ENCODE measurements around the gene ACER3. TPM values are rescaled to one million over a fixed set of nuclear protein-coding genes. Genes with fewer than 3 reads are reported as not detected.
A peak's percentile ranks its signal among the peaks of the same experiment; 100 is the strongest.

Gene ACER3
- total and polyA plus RNA-seq, 2 of the 4 experiments (the other 2 are of a cell fraction) = 3.5 to 10.0 TPM

- intact Hi-C loops (cut with micrococcal nuclease) (loop anchor here (10.0 kb wide), 1 partner anchor 61 kb away; no protein-coding TSS in a partner anchor), dilution Hi-C loops (cut with HindIII; ENCODE audit: low sequenced_read_pairs, unreplicated experiment) (no loop called here), in situ Hi-C loops (cut with MboI; ENCODE audit: low sequenced_read_pairs) (loop anchor here (10.0 to 25.0 kb wide), 2 partner anchors 221 to 298 kb away; no protein-coding TSS in a partner anchor)
- no peak overlapping the region for H2BK5ac ChIP-seq (ENCODE audit: low read depth, low read length, poor library complexity, severe bottlenecking)
- WGBS, 2 experiments (ENCODE audit: extremely low coverage in 2 of 2, insufficient read length in 1 of 2) = no CpG with 5 or more reads among the region's 5 CpGs
- DNase-seq = no peak
- H3K56ac ChIP-seq (ENCODE audit: extremely low read depth, insufficient read depth, low read length) = no peak overlapping the region
- H3K9me1 ChIP-seq (ENCODE audit: insufficient read depth, low read length) = peaks cover 2% of the 10 kb centered on the region; the same call in 1 of the 2 replicates
- H3K14ac ChIP-seq (replicated peaks; ENCODE audit: low read depth, low read length) = no peak overlapping the region
- no peak overlapping the region for H3K4ac ChIP-seq (ENCODE audit: low read depth, low read length)
- H3K4me3 ChIP-seq (ENCODE audit: insufficient read depth, low read depth, low read length) = no peak overlapping the region
- no peaks in the 10 kb centered on the region for H3K79me1 ChIP-seq (ENCODE audit: low read depth in 1 of 2, low read length in 2 of 2)
- no peak overlapping the region; the same call in 2 of the 3 replicates for H2BK15ac ChIP-seq (ENCODE audit: low read depth, low read length)
- H3K4me1 ChIP-seq (ENCODE audit: control insufficient read depth, insufficient read depth, low read length) = peaks cover 3% of the 10 kb centered on the region; the same call in 1 of the 2 replicates
- H3K27ac ChIP-seq (ENCODE audit: insufficient read depth, low read length) = no peak overlapping the region
- H3K36me3 ChIP-seq (ENCODE audit: control insufficient read depth, insufficient read depth, low read length) = no peaks in the 10 kb centered on the region
- H2AFZ ChIP-seq (replicated peaks; ENCODE audit: low read length, poor library complexity) = no peak overlapping the region
- H3K9me3 ChIP-seq (ENCODE audit: control insufficient read depth, insufficient read depth, low read length) = no peaks in the 10 kb centered on the region
- no peak overlapping the region for H3K23ac ChIP-seq (ENCODE audit: low read depth, low read length)
- H2BK20ac ChIP-seq (ENCODE audit: low read depth, low read length) = no peak overlapping the region
- peak overlapping the region; percentile 39; the same call in 1 of the 2 replicates for H2AK5ac ChIP-seq (ENCODE audit: low read depth, low read length)
- H4K91ac ChIP-seq (ENCODE audit: insufficient read depth, low read depth, low read length) = no peak overlapping the region
- no peak for TF ChIP-seq CHD1 (IDR thresholded peaks at IDR 0.05; ENCODE audit: low read depth, low read length)
- no peak for TF ChIP-seq BHLHE40 (IDR thresholded peaks at IDR 0.05; ENCODE audit: low read depth, low read length)
- no peak for TF ChIP-seq RCOR1 (IDR thresholded peaks at IDR 0.05; ENCODE audit: insufficient replicate concordance, low read length)
- no peak for TF ChIP-seq MXI1 (IDR thresholded peaks at IDR 0.05; ENCODE audit: borderline replicate concordance, low read depth, low read length)
- no peak for TF ChIP-seq RAD21 (IDR thresholded peaks at IDR 0.05; ENCODE audit: low read length)
- TF ChIP-seq SMC3 (IDR thresholded peaks at IDR 0.05; ENCODE audit: low read depth, low read length) = no peak
- no peak overlapping the region for H2BK120ac ChIP-seq (ENCODE audit: low read depth, low read length)
- no peak for ATAC-seq (ENCODE audit: low read depth)
- POLR2A ChIA-PET (ENCODE audit: unreplicated experiment) = no interaction called here
- no peak overlapping the region for H4K5ac ChIP-seq (ENCODE audit: low read depth, low read length)
- no peak overlapping the region for H3K4me2 ChIP-seq (ENCODE audit: low read depth, low read length)
- no peak overlapping the region for H2AK9ac ChIP-seq (replicated peaks; ENCODE audit: low read depth, low read length, poor library complexity)
- BruUV-seq (replicated peaks) = no TSS peak
- peaks cover 37% of the 10 kb centered on the region for H3K27me3 ChIP-seq (ENCODE audit: control insufficient read depth, insufficient read depth, low read length)
- H3K18ac ChIP-seq (ENCODE audit: low read depth, low read length) = no peak overlapping the region
- H3K9ac ChIP-seq (ENCODE audit: low read depth, low read length) = no peak overlapping the region
- CTCF ChIA-PET = interaction anchor here (1.1 kb wide), 2 partner anchors 12 kb away, joined by 3 to 4 read pairs; no protein-coding TSS in a partner anchor
- no peak overlapping the region for H4K8ac ChIP-seq (ENCODE audit: low read depth in 2 of 2, low read length in 2 of 2)
- H4K20me1 ChIP-seq (ENCODE audit: insufficient read depth, low read length) = no peaks in the 10 kb centered on the region; the same call in none of the 2 replicates
These were observed 174.9 kb downstream of the ACER3 start for GRCh38 chr11:77035580-77035979.
